Mesendoderm (in vitro differentiated cells): ENCODE results near the gene OR5C1.

ENCODE experiments used
- DNase-seq: peaks from one replicate; pipeline ENCODE4 v3.0.0; 2013
- H2AK5ac ChIP-seq: 2 replicates; pipeline ENCODE4 v1.6.1; 2013; ENCODE audit warnings: low read length, inconsistent platforms
- H2BK120ac ChIP-seq: 2 replicates; pipeline ENCODE4 v1.6.1; 2013; ENCODE audit warnings: low read depth, mild to moderate bottlenecking, low read length, moderate library complexity, mixed read lengths
- H2BK15ac ChIP-seq: replicated peaks from 2 replicates; pipeline ENCODE4 v1.6.1; 2013; ENCODE audit warnings: low read depth, mild to moderate bottlenecking, moderate library complexity
- H2BK5ac ChIP-seq: 2 replicates; pipeline ENCODE4 v1.6.1; 2013; ENCODE audit warnings: low read length, inconsistent platforms
- H3K18ac ChIP-seq: 2 replicates; pipeline ENCODE4 v1.6.1; 2013; ENCODE audit warnings: mild to moderate bottlenecking, low read length, mixed read lengths
- H3K23ac ChIP-seq: one replicate; pipeline ENCODE4 v1.6.1; 2013; ENCODE audit warnings: low read length
- H3K27ac ChIP-seq: 2 replicates; pipeline ENCODE4 v1.5.1; 2013; ENCODE audit warnings: low read depth, mild to moderate bottlenecking, inconsistent platforms, low read length, moderate library complexity
- H3K27me3 ChIP-seq: 2 replicates; pipeline ENCODE4 v1.6.1; 2013; ENCODE audit warnings: low read length, control low read depth, mild to moderate bottlenecking, inconsistent platforms; ENCODE audit not compliant: insufficient read depth, poor library complexity
- H3K36me3 ChIP-seq: 2 replicates; pipeline ENCODE4 v1.6.1; 2013; ENCODE audit warnings: low read length, inconsistent platforms; ENCODE audit not compliant: control insufficient read depth, insufficient read depth
- H3K4ac ChIP-seq: one replicate; pipeline ENCODE4 v1.6.1; 2013; ENCODE audit warnings: low read depth, mild to moderate bottlenecking, low read length, moderate library complexity
- H3K4me1 ChIP-seq: 2 replicates; pipeline ENCODE4 v1.6.1; 2013; ENCODE audit warnings: low read depth, low read length, inconsistent platforms; ENCODE audit not compliant: control insufficient read depth
- H3K4me2 ChIP-seq: 2 replicates; pipeline ENCODE4 v1.6.1; 2013; ENCODE audit warnings: low read length
- H3K4me3 ChIP-seq: 2 replicates; pipeline ENCODE4 v1.5.1; 2013; ENCODE audit warnings: mild to moderate bottlenecking, low read length
- H3K56ac ChIP-seq: one replicate; pipeline ENCODE4 v1.6.1; 2013; ENCODE audit warnings: low read length
- H3K79me1 ChIP-seq: 2 replicates; pipeline ENCODE4 v1.6.1; 2013; ENCODE audit warnings: low read length, inconsistent platforms
- H3K79me2 ChIP-seq: 2 replicates; pipeline ENCODE4 v1.6.1; 2013; ENCODE audit warnings: mild to moderate bottlenecking, low read length; ENCODE audit not compliant: control insufficient read depth, insufficient read depth
- H3K9ac ChIP-seq: 2 replicates; pipeline ENCODE4 v1.6.1; 2013; ENCODE audit warnings: low read length, inconsistent platforms
- H4K5ac ChIP-seq: one replicate; pipeline ENCODE4 v1.6.1; 2013; ENCODE audit warnings: low read length
- H4K8ac ChIP-seq: one replicate; pipeline ENCODE4 v1.6.1; 2013; ENCODE audit warnings: low read depth, mild to moderate bottlenecking, control low read depth, low read length, moderate library complexity
- WGBS: extraction: QIAGEN DNeasy Blood & Tissue Kit; methylation state at CpG from one replicate; pipeline ENCODE4 v1.1.7; 2013; ENCODE audit warnings: low lambda C conversion rate, missing lambda C conversion rate; ENCODE audit not compliant: insufficient coverage; ENCODE audit errors: extremely low coverage; 5-methylcytosine and 5-hydroxymethylcytosine counted together

Gene OR5C1

GRCh38 chr9:122779181-122779580 lies 9.6 kb upstream of the OR5C1 start:
- Histone ChIP-seq H2BK15ac (no peak overlapping the region), H2AK5ac (no peak overlapping the region), H3K27ac (no peak overlapping the region), H3K18ac (no peak overlapping the region), H4K5ac (no peak overlapping the region), H3K23ac (no peak overlapping the region), H3K27me3 (no peaks in the 10 kb centered on the region), H3K9ac (no peak overlapping the region), H3K56ac (no peak overlapping the region), H3K4me3 (no peak overlapping the region), H3K36me3 (no peaks in the 10 kb centered on the region), H3K79me1 (no peaks in the 10 kb centered on the region), H3K4ac (no peak overlapping the region), H3K4me1 (no peaks in the 10 kb centered on the region), H2BK120ac (no peak overlapping the region), H3K4me2 (no peak overlapping the region), H3K79me2 (no peaks in the 10 kb centered on the region), H2BK5ac (no peak overlapping the region), H4K8ac (no peak overlapping the region)
- no CpG with 5 or more reads among the region's 3 CpGs for WGBS
- DNase-seq: no peak

DNA sequence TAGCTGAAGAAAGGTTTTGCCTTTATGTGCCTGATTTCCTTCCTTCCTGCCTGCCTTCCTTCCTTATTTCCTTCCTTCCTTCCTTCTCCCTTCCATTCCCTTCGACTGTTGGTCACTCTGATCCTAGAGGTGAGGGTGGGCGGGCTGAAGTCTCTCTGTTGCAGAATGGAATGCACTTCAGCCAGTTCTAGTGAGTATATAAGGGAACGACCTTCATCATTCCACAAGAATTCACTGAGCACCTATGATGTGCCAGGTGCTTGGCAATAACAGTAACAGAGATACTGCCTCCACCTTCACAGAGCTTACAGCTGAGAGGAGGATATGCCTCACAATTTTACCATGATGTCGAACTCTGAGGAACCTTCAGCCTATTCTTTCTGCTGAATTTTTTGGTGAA lies 8.7 kb upstream of the OR5C1 start:
- H4K8ac ChIP-seq: no peak overlapping the region
- no peak for DNase-seq
- no CpG with 5 or more reads among the region's 4 CpGs for WGBS
- H3K27ac ChIP-seq: no peak overlapping the region
- H2AK5ac ChIP-seq: no peak overlapping the region
- no peak overlapping the region for H3K4me3 ChIP-seq
- no peaks in the 10 kb centered on the region for H3K36me3 ChIP-seq
- no peak overlapping the region for H3K4ac ChIP-seq
- H3K4me2 ChIP-seq: no peak overlapping the region
- no peaks in the 10 kb centered on the region for H3K79me1 ChIP-seq
- no peak overlapping the region for H3K9ac ChIP-seq
- H3K56ac ChIP-seq: no peak overlapping the region
- H3K79me2 ChIP-seq: no peaks in the 10 kb centered on the region
- no peak overlapping the region for H3K18ac ChIP-seq
- H2BK120ac ChIP-seq: no peak overlapping the region
- no peak overlapping the region for H4K5ac ChIP-seq
- no peak overlapping the region for H3K23ac ChIP-seq
- H3K27me3 ChIP-seq: no peaks in the 10 kb centered on the region
- no peaks in the 10 kb centered on the region for H3K4me1 ChIP-seq
- no peak overlapping the region for H2BK5ac ChIP-seq
- no peak overlapping the region for H2BK15ac ChIP-seq

DNA sequence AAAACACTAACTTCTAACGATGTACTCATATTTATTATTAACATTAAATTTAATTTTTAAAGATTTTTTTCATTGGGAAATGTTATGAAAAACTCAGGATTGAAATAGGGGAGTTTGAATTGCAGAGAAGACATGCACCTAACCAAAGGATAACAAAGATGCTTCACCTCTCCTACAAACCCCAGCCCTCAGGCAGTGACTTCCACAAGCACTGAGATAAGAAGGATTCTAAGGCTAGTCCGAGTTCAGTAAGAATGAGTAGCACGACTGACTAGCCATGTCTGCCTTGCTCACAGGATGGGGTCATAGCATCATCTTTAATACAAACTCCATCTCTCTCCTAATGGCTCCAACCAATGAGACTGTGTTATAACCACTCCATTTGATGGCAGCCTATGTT lies 7.1 kb upstream of the OR5C1 start:
- DNase-seq: no peak

GRCh38 chr9:122785269-122785668 lies 3.5 kb upstream of the OR5C1 start:
- H2BK5ac ChIP-seq: no peak overlapping the region
- no peak overlapping the region for H2BK120ac ChIP-seq
- no peak overlapping the region for H3K4me2 ChIP-seq
- no peak overlapping the region for H4K8ac ChIP-seq
- H3K79me1 ChIP-seq: no peaks in the 10 kb centered on the region
- H2AK5ac ChIP-seq: no peak overlapping the region
- H3K27me3 ChIP-seq: no peaks in the 10 kb centered on the region
- no peak for DNase-seq
- H3K9ac ChIP-seq: no peak overlapping the region
- no peaks in the 10 kb centered on the region for H3K4me1 ChIP-seq
- no peak overlapping the region for H4K5ac ChIP-seq
- no peak overlapping the region for H3K18ac ChIP-seq
- no peaks in the 10 kb centered on the region for H3K79me2 ChIP-seq
- H3K23ac ChIP-seq: no peak overlapping the region
- no peak overlapping the region for H2BK15ac ChIP-seq
- H3K56ac ChIP-seq: no peak overlapping the region
- no peak overlapping the region for H3K4me3 ChIP-seq
- H3K36me3 ChIP-seq: no peaks in the 10 kb centered on the region
- H3K27ac ChIP-seq: no peak overlapping the region
- no peak overlapping the region for H3K4ac ChIP-seq

More for the DNA sequence above, 7.1 kb upstream of the OR5C1 start:
- Histone ChIP-seq H3K56ac (no peak overlapping the region), H3K18ac (no peak overlapping the region), H3K27ac (no peak overlapping the region), H3K36me3 (no peaks in the 10 kb centered on the region), H4K8ac (no peak overlapping the region), H2AK5ac (no peak overlapping the region), H3K79me2 (no peaks in the 10 kb centered on the region), H3K4me3 (no peak overlapping the region), H2BK120ac (no peak overlapping the region), H3K4ac (no peak overlapping the region), H3K4me2 (no peak overlapping the region), H3K4me1 (no peaks in the 10 kb centered on the region), H3K23ac (no peak overlapping the region), H2BK15ac (no peak overlapping the region), H4K5ac (no peak overlapping the region), H3K79me1 (no peaks in the 10 kb centered on the region), H2BK5ac (no peak overlapping the region), H3K27me3 (no peaks in the 10 kb centered on the region), H3K9ac (no peak overlapping the region)
- WGBS: no CpG with 5 or more reads among the region's 3 CpGs

- no peak for DNase-seq
- H3K23ac ChIP-seq: no peak overlapping the region
- no CpG with 5 or more reads among the region's 4 CpGs for WGBS
- no peak overlapping the region for H2AK5ac ChIP-seq
- no peak overlapping the region for H3K56ac ChIP-seq
- H4K5ac ChIP-seq: no peak overlapping the region
- H3K79me1 ChIP-seq: no peaks in the 10 kb centered on the region
- H3K27me3 ChIP-seq: no peaks in the 10 kb centered on the region
- no peak overlapping the region for H3K4me3 ChIP-seq
- H3K4ac ChIP-seq: no peak overlapping the region
- no peaks in the 10 kb centered on the region for H3K36me3 ChIP-seq
- H3K4me1 ChIP-seq: no peaks in the 10 kb centered on the region
- H3K79me2 ChIP-seq: no peaks in the 10 kb centered on the region
- no peak overlapping the region for H4K8ac ChIP-seq
- H3K9ac ChIP-seq: no peak overlapping the region
- no peak overlapping the region for H2BK120ac ChIP-seq
- H2BK15ac ChIP-seq: no peak overlapping the region
- H2BK5ac ChIP-seq: no peak overlapping the region
- H3K18ac ChIP-seq: no peak overlapping the region
- H3K4me2 ChIP-seq: no peak overlapping the region
- no peak overlapping the region for H3K27ac ChIP-seq
Observed at GRCh38 chr9:122786338-122786737, 2.4 kb upstream of the OR5C1 start.

- H2BK120ac ChIP-seq: no peak overlapping the region
- H3K27me3 ChIP-seq: no peaks in the 10 kb centered on the region
- H3K56ac ChIP-seq: no peak overlapping the region
- H3K4me1 ChIP-seq: no peaks in the 10 kb centered on the region
- H3K4me3 ChIP-seq: no peak overlapping the region
- no peak overlapping the region for H3K9ac ChIP-seq
- no peak overlapping the region for H2AK5ac ChIP-seq
- H3K79me1 ChIP-seq: no peaks in the 10 kb centered on the region
- no peak overlapping the region for H3K4ac ChIP-seq
- H2BK5ac ChIP-seq: no peak overlapping the region
- no peaks in the 10 kb centered on the region for H3K79me2 ChIP-seq
- no peak overlapping the region for H3K4me2 ChIP-seq
- H3K36me3 ChIP-seq: no peaks in the 10 kb centered on the region
- no peak overlapping the region for H3K18ac ChIP-seq
- H4K8ac ChIP-seq: no peak overlapping the region
- H3K23ac ChIP-seq: no peak overlapping the region
- no peak overlapping the region for H2BK15ac ChIP-seq
- H3K27ac ChIP-seq: no peak overlapping the region
- no peak for DNase-seq
- no peak overlapping the region for H4K5ac ChIP-seq
- no CpG with 5 or more reads among the region's 28 CpGs for WGBS
Observed at GRCh38 chr9:122789256-122790046, 718 bp downstream of the OR5C1 start.
